HCT116 (cell line): Measurements from ENCODE around the gene OGA. TPM values are rescaled to one million over a fixed set of nuclear protein-coding genes. Genes with fewer than 3 reads are reported as not detected.

Experiments
- ATAC-seq: fragments of 200-7000 bp; cut with Tn5 transposase; 2 replicates; pipeline ENCODE4 v1.9.1; 2020; ENCODE audit warnings: mild to moderate bottlenecking, moderate library complexity
- BruUV-seq: library from RNA; stranded (reverse); fragments of 400-500 nt; replicated peaks from 2 replicates; lab custom pipeline; 2021; lab: Mats Ljungman, UMichigan
- CTCF ChIA-PET: fragments of 300-600 bp; sonication (Branson Sonifier 250); formaldehyde crosslinking; loops from one replicate; lab custom pipeline; 2021; ENCODE audit warnings: antibody characterized with exemption; lab: Charles Lee
- POLR2A ChIA-PET: fragments of 300-600, 350-600 bp; sonication (Branson Sonifier 250); formaldehyde crosslinking; loops from one replicate; lab custom pipeline; 2021; ENCODE audit warnings: antibody characterized with exemption; lab: Charles Lee
- RAD21 ChIA-PET, 2 experiments: fragments of 300-600 bp; sonication (Branson Sonifier 250); formaldehyde crosslinking; loops; one replicate each; lab custom pipeline; 2023; ENCODE audit warnings: low total read pairs in 2 of 2; ENCODE audit not compliant: uncharacterized antibody in 2 of 2, unreplicated experiment in 2 of 2, low non-redundant PET in 1 of 2; lab: Charles Lee
- DNase-seq: peaks from one replicate; pipeline ENCODE4 v3.0.0-alpha.2; 2010; ENCODE audit warnings: low read depth, low spot score
- H2AFZ ChIP-seq: fragments of 200-600 bp; shearing (Covaris generic), sonication (generic); 2 replicates; pipeline ENCODE4 v1.6.1; 2017; ENCODE audit warnings: low read depth, mixed run types, mixed read lengths, antibody characterized with exemption, low read length; ENCODE audit not compliant: poor library complexity, severe bottlenecking
- H3K27ac ChIP-seq: 2 replicates; pipeline ENCODE4 v1.5.1; 2012; ENCODE audit warnings: low read depth, low read length
- H3K27me3 ChIP-seq: fragments of 200-600 bp; sonication (generic); 2 replicates; pipeline ENCODE4 v1.6.1; 2016; ENCODE audit warnings: mixed run types, low read length, mixed read lengths; ENCODE audit not compliant: insufficient read depth
- H3K36me3 ChIP-seq, 2 experiments: fragments of 200-500 bp in 1 of 2; fragments of 200-600 bp in 1 of 2; sonication (Bioruptor generic) in 1 of 2; sonication (generic) in 1 of 2; 2 replicates each; pipeline versions ENCODE4 v1.5.1 to v1.6.1; 2014 to 2016; ENCODE audit warnings: low read length in 2 of 2, inconsistent platforms in 1 of 2, mixed read lengths in 1 of 2, mixed run types in 1 of 2; ENCODE audit not compliant: insufficient read depth in 2 of 2, control insufficient read depth in 1 of 2
- H3K4me1 ChIP-seq, 2 experiments: fragments of 200-600 bp in 1 of 2; sonication (generic) in 1 of 2; 2 replicates each; pipeline versions ENCODE4 v1.5.1 to v1.6.1; 2012 to 2017; ENCODE audit warnings: low read length in 2 of 2, inconsistent platforms in 1 of 2, mild to moderate bottlenecking in 1 of 2, mixed read lengths in 1 of 2, mixed run types in 1 of 2, moderate library complexity in 1 of 2; ENCODE audit not compliant: insufficient read depth in 2 of 2, control insufficient read depth in 1 of 2
- H3K4me2 ChIP-seq: fragments of 200-600 bp; sonication (generic); 2 replicates; pipeline ENCODE4 v1.6.1; 2017; ENCODE audit warnings: mixed run types, low read length, mixed read lengths
- H3K4me3 ChIP-seq, 2 experiments: fragments of 200-600 bp in 1 of 2; sonication (generic) in 1 of 2; replicated peaks in 1 of 2; 2 replicates each; pipeline ENCODE4 v1.5.1; 2011 to 2016; ENCODE audit warnings: low read length in 2 of 2, control low read depth in 1 of 2, low read depth in 1 of 2, mild to moderate bottlenecking in 1 of 2, mixed read lengths in 1 of 2, mixed run types in 1 of 2
- H3K79me2 ChIP-seq: fragments of 200-600 bp; sonication (generic); 2 replicates; pipeline ENCODE4 v1.6.1; 2017; ENCODE audit warnings: mild to moderate bottlenecking, mixed run types, low read length, moderate library complexity, mixed read lengths; ENCODE audit not compliant: insufficient read depth
- H3K9ac ChIP-seq: fragments of 200-600 bp; sonication (generic); 2 replicates; pipeline ENCODE4 v1.6.1; 2016; ENCODE audit warnings: low read length, mixed read lengths
- H3K9me2 ChIP-seq: fragments of 200-600 bp; sonication (generic), shearing (Covaris generic); 2 replicates; pipeline ENCODE4 v1.6.1; 2017; ENCODE audit warnings: mixed run types, mild to moderate bottlenecking, moderate library complexity; ENCODE audit not compliant: insufficient read depth
- H3K9me3 ChIP-seq, 2 experiments: fragments of 200-500 bp in 1 of 2; fragments of 200-600 bp in 1 of 2; sonication (Bioruptor generic) in 1 of 2; sonication (generic) in 1 of 2; 2 replicates each; pipeline ENCODE4 v1.6.1; 2014 to 2017; ENCODE audit warnings: low read length in 2 of 2, mixed read lengths in 2 of 2, inconsistent platforms in 1 of 2, low read depth in 1 of 2, mild to moderate bottlenecking in 1 of 2, mixed run types in 1 of 2, moderate library complexity in 1 of 2; ENCODE audit not compliant: control insufficient read depth in 1 of 2, insufficient read depth in 1 of 2
- H4K20me1 ChIP-seq: fragments of 200-600 bp; sonication (generic), shearing (Covaris generic); 2 replicates; pipeline ENCODE4 v1.6.1; 2017; ENCODE audit warnings: mixed run types, mild to moderate bottlenecking, moderate library complexity; ENCODE audit not compliant: insufficient read depth
- EZH2 ChIP-seq: fragments of 200-600 bp; sonication (generic); IDR thresholded peaks from 2 replicates; pipeline ENCODE4 v1.6.1; 2017; ENCODE audit warnings: antibody characterized with exemption, mixed run types
- EZH2phosphoT487 ChIP-seq: fragments of 200-600 bp; IDR thresholded peaks from 2 replicates; pipeline ENCODE4 v1.6.1; 2018; ENCODE audit warnings: antibody characterized with exemption, borderline replicate concordance
- MAX ChIP-seq: IDR thresholded peaks from 2 replicates; pipeline ENCODE4 v1.6.1; 2012
- POLR2AphosphoS5 ChIP-seq: IDR thresholded peaks from 2 replicates; pipeline ENCODE4 v1.6.1; 2011; ENCODE audit warnings: mild to moderate bottlenecking, low read depth, low read length, moderate library complexity
- RAD21 ChIP-seq: IDR thresholded peaks from 2 replicates; pipeline ENCODE4 v1.6.1; 2012; ENCODE audit warnings: low read depth, mild to moderate bottlenecking
- SIN3A ChIP-seq: IDR thresholded peaks from 2 replicates; pipeline ENCODE4 v1.6.1; 2012; ENCODE audit warnings: low read depth
- SRF ChIP-seq: IDR thresholded peaks from 2 replicates; pipeline ENCODE4 v1.6.1; 2012; ENCODE audit warnings: low read depth
- intact Hi-C: fragments of 100-400 bp; cut with micrococcal nuclease; formaldehyde crosslinking; loops from 2 replicates; pipeline ENCODE4 v1.10.0; 2022
- total RNA-seq: library from RNA; stranded (reverse); gene quantifications from one replicate; pipeline ENCODE4 v1.2.1, GENCODE V29; 2021; ENCODE audit not compliant: unreplicated experiment

Gene OGA
- total RNA-seq, 1 experiment from 2014 or later = 127 TPM

GRCh38 chr10:101827919-101828600 lies 9.8 kb upstream of the OGA start:
- no peaks in the 10 kb centered on the region for H4K20me1 ChIP-seq
- no peaks in the 10 kb centered on the region for H3K27me3 ChIP-seq
- ChIA-PET RAD21 (no interaction called here), CTCF (interaction anchor here (0.8 to 1.3 kb wide), 4 partner anchors 9 to 225 kb away, joined by 3 to 4 read pairs (median 3); partner anchors contain the start of gene OGA), POLR2A (interaction anchor here (0.9 to 1.4 kb wide), 3 partner anchors 8 to 10 kb away, joined by 3 to 5 read pairs (median 5); partner anchors contain the start of gene OGA)
- H3K9ac ChIP-seq = no peak overlapping the region
- no peak overlapping the region for H3K27ac ChIP-seq
- no TSS peak for BruUV-seq
- H3K4me2 ChIP-seq = no peak overlapping the region
- no peak overlapping the region for H3K4me3 ChIP-seq
- no peaks in the 10 kb centered on the region for H3K36me3 ChIP-seq
- no peak for DNase-seq
- no peaks in the 10 kb centered on the region for H3K9me3 ChIP-seq
- no peaks in the 10 kb centered on the region for H3K79me2 ChIP-seq
- intact Hi-C loops = no loop called here
- peaks cover 17 to 23% of the 10 kb centered on the region in 2 experiments for H3K4me1 ChIP-seq
- TF ChIP-seq SRF (no peak), MAX (no peak), RAD21 (no peak), POLR2AphosphoS5 (no peak), EZH2 (no peak), EZH2phosphoT487 (no peak)
- H2AFZ ChIP-seq = no peak overlapping the region
- H3K9me2 ChIP-seq = no peaks in the 10 kb centered on the region
- ATAC-seq = no peak

GRCh38 chr10:101826852-101827434 lies 8.7 kb upstream of the OGA start:
- no TSS peak for BruUV-seq
- DNase-seq (no peak), ATAC-seq (no peak)
- ChIA-PET POLR2A (interaction anchor here (0.9 kb wide), 1 partner anchor 8 kb away, joined by 3 read pairs; the partner anchor contains the start of gene OGA), CTCF (interaction anchor here (1.0 to 1.3 kb wide), 3 partner anchors 9 to 224 kb away, joined by 3 to 4 read pairs (median 3); partner anchors contain the start of gene OGA), RAD21 (no interaction called here)
- Histone ChIP-seq H3K27ac (no peak overlapping the region), H3K9ac (no peak overlapping the region), H3K36me3 (no peaks in the 10 kb centered on the region), H3K79me2 (no peaks in the 10 kb centered on the region; the same call in 1 of the 2 replicates), H3K4me2 (no peak overlapping the region), H3K4me3 (no peak overlapping the region), H4K20me1 (no peaks in the 10 kb centered on the region), H2AFZ (no peak overlapping the region), H3K4me1 (peaks cover 17 to 23% of the 10 kb centered on the region in 2 experiments), H3K9me3 (no peaks in the 10 kb centered on the region), H3K9me2 (no peaks in the 10 kb centered on the region), H3K27me3 (no peaks in the 10 kb centered on the region)
- intact Hi-C loops = no loop called here
- TF ChIP-seq SIN3A (no peak), EZH2 (no peak), EZH2phosphoT487 (no peak)
